Measurements from ENCODE around the gene TCFL5. TPM values are rescaled to one million over a fixed set of nuclear protein-coding genes. Genes with fewer than 3 reads are reported as not detected.

The TCFL5 gene
- total RNA-seq, 1 donor from 2014 or later, result 5.7 TPM

DNA sequence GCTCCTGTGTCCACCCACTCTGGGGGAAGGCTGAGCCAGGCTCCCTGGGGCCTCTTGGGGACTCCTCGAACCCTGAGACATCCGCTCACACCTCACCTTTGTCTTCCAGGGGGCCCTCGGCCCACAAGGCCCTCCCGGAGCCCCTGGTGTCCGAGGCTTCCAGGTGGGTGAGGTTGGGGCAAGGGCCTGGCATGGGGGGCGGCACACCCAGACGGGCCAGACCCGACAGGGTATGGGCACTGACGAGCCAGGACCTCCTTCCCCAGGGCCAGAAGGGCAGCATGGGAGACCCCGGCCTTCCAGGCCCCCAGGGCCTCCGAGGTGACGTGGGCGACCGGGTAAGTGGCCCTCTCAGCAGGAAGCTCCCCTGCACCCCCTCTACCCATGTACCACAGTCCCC lies 31.4 kb downstream of the TCFL5 start:
- no peak overlapping the region for H3K4me3 ChIP-seq (ENCODE audit: low read depth, low read length)
- TF ChIP-seq, protein P1, sequence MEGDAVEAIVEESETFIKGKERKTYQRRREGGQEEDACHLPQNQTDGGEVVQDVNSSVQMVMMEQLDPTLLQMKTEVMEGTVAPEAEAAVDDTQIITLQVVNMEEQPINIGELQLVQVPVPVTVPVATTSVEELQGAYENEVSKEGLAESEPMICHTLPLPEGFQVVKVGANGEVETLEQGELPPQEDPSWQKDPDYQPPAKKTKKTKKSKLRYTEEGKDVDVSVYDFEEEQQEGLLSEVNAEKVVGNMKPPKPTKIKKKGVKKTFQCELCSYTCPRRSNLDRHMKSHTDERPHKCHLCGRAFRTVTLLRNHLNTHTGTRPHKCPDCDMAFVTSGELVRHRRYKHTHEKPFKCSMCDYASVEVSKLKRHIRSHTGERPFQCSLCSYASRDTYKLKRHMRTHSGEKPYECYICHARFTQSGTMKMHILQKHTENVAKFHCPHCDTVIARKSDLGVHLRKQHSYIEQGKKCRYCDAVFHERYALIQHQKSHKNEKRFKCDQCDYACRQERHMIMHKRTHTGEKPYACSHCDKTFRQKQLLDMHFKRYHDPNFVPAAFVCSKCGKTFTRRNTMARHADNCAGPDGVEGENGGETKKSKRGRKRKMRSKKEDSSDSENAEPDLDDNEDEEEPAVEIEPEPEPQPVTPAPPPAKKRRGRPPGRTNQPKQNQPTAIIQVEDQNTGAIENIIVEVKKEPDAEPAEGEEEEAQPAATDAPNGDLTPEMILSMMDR (conservative IDR thresholded peaks at IDR 0.05; ENCODE audit: low read depth, low read length), result no peak
- DNase-seq (ENCODE audit: low read depth), result no peak

DNA sequence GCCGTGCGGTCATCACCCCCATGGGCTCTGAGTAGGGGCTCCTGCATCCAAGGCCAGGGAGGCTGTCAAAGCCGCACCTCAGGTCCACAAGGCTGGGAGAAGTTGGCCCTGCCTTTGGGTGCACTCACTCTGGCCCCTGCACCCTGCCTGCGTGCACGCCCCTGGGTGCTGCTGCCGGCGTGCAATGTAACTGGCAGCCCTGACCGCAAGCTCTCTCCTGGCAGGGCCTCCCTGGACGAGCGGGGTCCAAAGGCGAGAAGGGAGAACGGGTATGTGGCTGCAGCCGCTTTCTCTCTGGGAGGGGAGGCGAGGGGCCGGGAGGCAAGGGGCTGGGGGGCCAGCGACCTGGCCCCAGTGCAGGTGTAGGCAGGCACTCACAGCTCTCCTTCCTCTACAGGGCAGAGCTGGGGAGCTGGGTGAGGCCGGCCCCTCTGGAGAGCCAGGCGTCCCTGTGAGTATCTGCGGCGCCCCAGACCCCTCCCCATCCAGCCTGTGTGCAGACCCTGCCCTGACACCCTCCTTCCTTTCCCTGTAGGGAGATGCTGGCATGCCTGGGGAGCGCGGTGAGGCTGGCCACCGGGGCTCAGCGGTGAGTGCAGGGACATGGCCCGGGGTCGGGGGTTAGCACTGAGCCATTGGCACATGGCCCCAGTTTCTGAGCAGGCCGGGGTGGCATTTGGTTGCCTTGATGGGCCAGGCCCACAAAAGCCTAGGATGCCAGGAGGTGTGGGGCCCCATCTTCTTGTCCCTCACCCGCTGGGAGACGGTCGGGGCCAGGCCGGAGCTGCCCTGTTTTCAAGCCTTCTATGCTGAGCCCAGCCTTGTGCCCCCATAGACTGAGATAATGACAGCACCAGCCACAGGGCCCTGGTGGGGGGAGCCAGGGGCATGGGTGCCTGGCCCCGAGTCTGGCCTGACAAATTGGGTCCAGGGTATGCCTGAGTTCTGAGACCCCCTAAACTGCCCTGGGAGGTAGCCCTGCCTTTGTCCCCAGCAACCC lies 32.1 kb downstream of the TCFL5 start:
- no peak for DNase-seq (ENCODE audit: low read depth)
- no peak overlapping the region for H3K4me3 ChIP-seq (ENCODE audit: low read depth, low read length)
- TF ChIP-seq, protein P1 (conservative IDR thresholded peaks at IDR 0.05; ENCODE audit: low read depth, low read length), result no peak

DNA sequence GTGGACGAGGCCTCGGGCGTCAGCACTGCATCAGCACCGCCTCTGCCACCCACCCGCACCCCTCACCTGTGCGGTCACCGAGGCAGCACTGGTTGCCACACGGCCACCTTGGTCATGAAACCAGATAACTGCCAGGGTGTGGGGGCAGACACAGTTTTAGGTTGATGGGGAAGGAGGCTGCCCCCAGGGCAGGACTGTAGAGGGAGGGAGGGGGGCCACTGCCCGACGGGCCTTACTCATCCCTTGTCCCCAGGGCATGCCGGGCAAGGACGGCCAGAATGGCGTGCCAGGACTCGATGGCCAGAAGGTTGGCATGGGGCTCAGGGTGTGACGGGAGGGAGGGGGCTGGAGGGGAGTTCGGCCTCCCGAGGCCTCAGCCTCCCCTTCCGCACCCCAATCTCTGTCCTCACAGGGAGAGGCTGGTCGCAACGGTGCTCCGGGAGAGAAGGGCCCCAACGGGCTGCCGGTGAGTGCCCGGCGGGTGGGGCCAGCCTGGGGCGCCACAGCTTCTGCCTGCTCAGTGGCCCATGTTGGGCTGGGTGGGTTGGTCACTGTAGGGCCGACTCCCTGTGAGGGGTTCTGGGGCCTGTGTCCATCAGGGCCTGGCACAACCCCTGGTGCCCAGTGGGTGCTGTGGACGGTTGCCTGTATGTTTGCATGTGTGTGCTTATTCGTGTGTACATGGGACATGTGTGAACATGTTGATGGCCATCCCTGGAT lies 33.0 kb downstream of the TCFL5 start:
- no peak overlapping the region for H3K4me3 ChIP-seq (ENCODE audit: low read depth, low read length)
- TF ChIP-seq, protein P1 (conservative IDR thresholded peaks at IDR 0.05; ENCODE audit: low read depth, low read length), result no peak
- DNase-seq (ENCODE audit: low read depth), result no peak

DNA sequence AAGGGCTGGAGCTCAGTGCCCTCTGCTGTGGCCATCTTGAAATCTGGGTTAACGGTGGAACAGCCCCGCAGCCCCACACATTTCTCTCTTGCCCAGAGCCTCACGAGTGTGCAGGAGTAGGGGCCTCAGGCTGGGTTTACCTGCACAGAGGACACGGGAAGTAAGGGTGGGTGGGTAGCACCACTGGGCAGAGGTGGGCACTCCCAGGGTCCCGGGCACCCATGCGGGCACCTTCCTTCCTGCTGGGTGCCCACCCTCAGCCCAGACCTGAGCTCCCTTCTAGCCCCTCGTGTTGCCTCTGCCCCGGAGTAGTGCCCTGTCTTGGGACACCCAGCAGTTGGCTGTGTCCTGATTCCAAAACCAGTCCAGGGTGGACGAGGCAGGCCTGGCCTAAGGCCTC lies 33.6 kb downstream of the TCFL5 start:
- DNase-seq (ENCODE audit: low read depth), result no peak
- TF ChIP-seq, protein P1 (conservative IDR thresholded peaks at IDR 0.05; ENCODE audit: low read depth, low read length), result no peak
- H3K4me3 ChIP-seq (ENCODE audit: low read depth, low read length), result no peak overlapping the region

DNA sequence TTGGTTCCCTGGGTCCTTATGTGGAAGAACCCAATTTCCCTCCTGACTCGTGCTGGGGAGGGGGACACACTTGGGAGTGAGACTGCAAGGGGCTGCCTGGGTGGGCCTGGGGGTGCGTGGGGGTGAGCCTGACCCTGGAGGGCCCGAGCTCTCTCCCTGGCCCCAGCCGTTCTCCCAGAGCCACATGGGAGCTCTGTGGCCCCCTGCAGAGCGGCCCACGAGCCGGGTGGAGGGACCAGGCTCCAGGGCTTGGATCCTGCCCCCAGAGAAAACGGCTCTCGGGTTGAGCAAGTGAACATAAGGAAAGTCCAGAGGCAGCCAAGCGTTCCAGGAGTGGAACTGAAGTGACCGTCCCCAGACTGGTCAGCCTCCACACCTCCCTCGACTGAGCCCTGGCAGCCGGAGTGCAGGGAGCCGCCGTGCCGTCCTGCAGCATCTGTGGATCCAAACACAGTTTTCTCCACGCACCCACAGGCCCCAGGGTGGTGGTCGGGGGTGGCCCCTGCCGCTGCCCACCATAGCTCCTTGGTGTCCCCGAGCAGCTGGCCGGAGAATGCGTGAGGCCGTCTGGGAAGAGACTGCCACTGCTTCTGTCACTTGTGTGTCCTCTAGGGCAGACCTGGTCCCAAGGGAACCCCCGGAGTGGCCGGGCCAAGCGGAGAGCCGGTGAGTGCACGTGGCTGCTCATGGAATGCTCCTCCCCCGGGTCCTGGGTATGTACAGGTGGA lies 34.1 kb downstream of the TCFL5 start:
- H3K4me3 ChIP-seq (ENCODE audit: low read depth, low read length), result no peak overlapping the region
- DNase-seq (ENCODE audit: low read depth), result no peak
- TF ChIP-seq, protein P1 (conservative IDR thresholded peaks at IDR 0.05; ENCODE audit: low read depth, low read length), result no peak

DNA sequence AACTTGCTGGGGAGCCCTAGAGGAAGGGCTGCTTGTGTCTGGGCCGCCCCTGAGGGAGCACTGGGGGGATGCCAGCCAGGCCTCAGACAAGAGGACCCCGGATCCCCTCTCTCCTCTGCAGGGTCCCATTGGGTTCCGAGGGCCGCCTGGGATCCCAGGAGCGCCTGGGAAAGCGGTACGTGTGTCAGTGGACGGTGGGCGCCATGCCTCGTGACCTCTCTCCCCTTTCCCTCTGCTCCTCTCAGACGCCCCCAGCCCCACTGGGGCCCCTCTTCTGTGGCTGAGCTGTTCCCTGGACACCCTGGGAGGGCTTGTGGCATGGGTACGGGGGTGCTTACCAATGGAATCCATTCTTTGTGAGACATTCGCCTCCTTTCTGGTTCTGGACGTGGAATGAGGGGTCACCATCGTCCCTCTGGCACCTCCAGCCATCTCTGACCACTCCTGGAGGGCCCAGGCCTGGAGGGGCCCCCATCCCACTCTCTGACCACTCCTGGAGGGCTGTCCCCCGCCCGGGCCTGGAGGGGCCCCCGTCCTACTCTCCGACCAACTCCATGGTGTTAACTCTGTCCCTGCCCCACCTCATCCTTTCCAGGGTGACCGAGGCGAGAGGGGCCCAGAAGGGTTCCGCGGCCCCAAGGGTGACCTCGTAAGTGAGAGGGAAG lies 34.8 kb downstream of the TCFL5 start:
- TF ChIP-seq, protein P1 (conservative IDR thresholded peaks at IDR 0.05; ENCODE audit: low read depth, low read length), result no peak
- no peak overlapping the region for H3K4me3 ChIP-seq (ENCODE audit: low read depth, low read length)
- no peak for DNase-seq (ENCODE audit: low read depth)
